WERI-Rb-1 (cell line): ENCODE measurements around the gene SYT7.
"Not testable (repeated sequence)": the region's sequence is repeated elsewhere in the genome, so short reads cannot be mapped to it uniquely, and the experiment has no call there.

Source experiments
- DNase-seq: peaks from one replicate; pipeline ENCODE4 v3.0.0-alpha.2; 2020
- H3K27ac ChIP-seq: fragments of 250-450 bp; sonication (Bioruptor Pico); 2 replicates; pipeline ENCODE4 v1.5.1; 2020; ENCODE audit warnings: mild to moderate bottlenecking, moderate library complexity
- H3K27me3 ChIP-seq: fragments of 250-450 bp; sonication (Bioruptor Pico); 2 replicates; pipeline ENCODE4 v1.5.1; 2021; ENCODE audit warnings: mild to moderate bottlenecking, low read depth, moderate library complexity; ENCODE audit not compliant: insufficient read depth, severe bottlenecking
- H3K36me3 ChIP-seq: fragments of 250-450 bp; sonication (Bioruptor Pico); 2 replicates; pipeline ENCODE4 v1.5.1; 2020; ENCODE audit warnings: mild to moderate bottlenecking, moderate library complexity
- H3K4me3 ChIP-seq: 2 replicates; pipeline ENCODE4 v1.5.1; 2011; ENCODE audit warnings: low read depth, mild to moderate bottlenecking, control low read depth, low read length
- H3K9me3 ChIP-seq: fragments of 250-450 bp; sonication (Bioruptor Pico); 2 replicates; pipeline ENCODE4 v1.5.1; 2021; ENCODE audit warnings: mild to moderate bottlenecking, moderate library complexity; ENCODE audit not compliant: severe bottlenecking
- TF ChIP-seq, protein P1 (sequence below): IDR thresholded peaks from 2 replicates; pipeline ENCODE4 v1.5.1; 2011; ENCODE audit warnings: low read depth, mild to moderate bottlenecking, control low read depth, inconsistent platforms, low read length

The SYT7 gene

DNA sequence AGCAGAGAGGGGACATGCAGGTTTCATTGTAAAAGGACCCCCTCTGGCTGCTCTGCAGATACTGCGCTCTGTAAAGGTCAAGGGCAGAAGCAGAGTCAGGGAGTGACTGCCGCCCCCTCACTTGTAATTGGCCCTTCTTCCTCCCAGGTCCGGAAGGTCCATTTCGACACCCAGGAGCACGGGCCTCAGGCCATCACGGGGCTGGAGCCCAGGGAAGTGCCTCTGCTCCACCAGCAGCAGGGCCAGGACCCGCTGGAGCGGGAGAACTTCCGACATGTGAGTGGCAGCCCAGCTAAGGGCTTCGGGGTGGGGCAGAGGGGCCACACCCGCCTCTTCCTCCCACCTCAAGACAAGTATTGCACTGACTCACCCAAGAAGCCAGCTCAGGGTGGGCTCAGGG is 96.3 kb downstream of the SYT7 start:
- Histone ChIP-seq H3K36me3 (no peaks in the 10 kb centered on the region), H3K9me3 (no peaks in the 10 kb centered on the region), H3K27me3 (no peaks in the 10 kb centered on the region), H3K27ac (no peak overlapping the region), H3K4me3 (no peak overlapping the region)
- TF ChIP-seq, protein P1, sequence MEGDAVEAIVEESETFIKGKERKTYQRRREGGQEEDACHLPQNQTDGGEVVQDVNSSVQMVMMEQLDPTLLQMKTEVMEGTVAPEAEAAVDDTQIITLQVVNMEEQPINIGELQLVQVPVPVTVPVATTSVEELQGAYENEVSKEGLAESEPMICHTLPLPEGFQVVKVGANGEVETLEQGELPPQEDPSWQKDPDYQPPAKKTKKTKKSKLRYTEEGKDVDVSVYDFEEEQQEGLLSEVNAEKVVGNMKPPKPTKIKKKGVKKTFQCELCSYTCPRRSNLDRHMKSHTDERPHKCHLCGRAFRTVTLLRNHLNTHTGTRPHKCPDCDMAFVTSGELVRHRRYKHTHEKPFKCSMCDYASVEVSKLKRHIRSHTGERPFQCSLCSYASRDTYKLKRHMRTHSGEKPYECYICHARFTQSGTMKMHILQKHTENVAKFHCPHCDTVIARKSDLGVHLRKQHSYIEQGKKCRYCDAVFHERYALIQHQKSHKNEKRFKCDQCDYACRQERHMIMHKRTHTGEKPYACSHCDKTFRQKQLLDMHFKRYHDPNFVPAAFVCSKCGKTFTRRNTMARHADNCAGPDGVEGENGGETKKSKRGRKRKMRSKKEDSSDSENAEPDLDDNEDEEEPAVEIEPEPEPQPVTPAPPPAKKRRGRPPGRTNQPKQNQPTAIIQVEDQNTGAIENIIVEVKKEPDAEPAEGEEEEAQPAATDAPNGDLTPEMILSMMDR = no peak
- DNase-seq = no peak

DNA sequence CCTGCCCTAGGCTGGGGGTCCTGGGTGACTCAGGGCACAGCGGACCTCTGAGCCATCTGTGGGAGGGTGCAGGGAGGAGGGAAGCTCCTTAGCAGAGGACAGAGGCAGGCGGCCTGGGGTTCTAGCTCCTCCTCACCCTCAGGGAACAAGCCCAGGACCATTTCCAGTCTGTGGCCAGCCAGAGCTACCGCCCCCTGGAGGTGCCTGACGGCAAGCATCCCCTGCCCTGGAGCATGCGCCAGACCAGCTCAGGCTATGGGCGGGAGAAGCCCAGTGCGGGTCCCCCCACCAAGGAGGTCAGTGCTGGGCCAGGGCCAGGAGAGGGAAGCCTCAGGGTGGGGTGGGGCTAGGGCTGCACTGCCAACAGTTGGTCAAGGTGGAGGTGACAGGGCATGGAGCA is 98.4 kb downstream of the SYT7 start:
- Histone ChIP-seq H3K27ac (no peak overlapping the region), H3K9me3 (no peaks in the 10 kb centered on the region), H3K4me3 (no peak overlapping the region), H3K27me3 (no peaks in the 10 kb centered on the region), H3K36me3 (no peaks in the 10 kb centered on the region)
- peak; percentile 75 for DNase-seq
- TF ChIP-seq, protein P1 = peak; percentile 89

DNA sequence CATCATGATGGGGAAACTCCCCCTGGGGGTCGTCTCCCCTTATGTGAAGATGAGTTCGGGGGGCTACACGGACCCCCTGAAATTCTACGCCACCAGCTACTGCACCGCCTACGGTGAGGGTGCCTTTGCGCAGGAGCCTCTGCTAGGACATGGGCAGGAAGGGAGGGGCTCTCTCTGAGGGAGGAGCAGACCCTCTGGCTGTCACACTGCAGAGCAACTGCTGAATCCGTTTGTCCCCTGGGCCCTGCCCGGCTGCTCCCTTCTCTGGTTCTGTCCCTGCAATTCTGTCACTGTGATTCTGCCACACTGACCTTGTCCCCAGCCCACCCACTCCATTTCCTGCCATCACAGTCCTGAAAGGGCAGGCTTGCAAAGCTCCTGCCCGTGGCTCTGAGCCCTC is 99.1 kb downstream of the SYT7 start:
- H3K4me3 ChIP-seq = no peak overlapping the region
- no peaks in the 10 kb centered on the region for H3K36me3 ChIP-seq
- TF ChIP-seq, protein P1 = no peak
- H3K27me3 ChIP-seq = no peaks in the 10 kb centered on the region
- no peak overlapping the region for H3K27ac ChIP-seq
- no peaks in the 10 kb centered on the region for H3K9me3 ChIP-seq
- DNase-seq = no peak

DNA sequence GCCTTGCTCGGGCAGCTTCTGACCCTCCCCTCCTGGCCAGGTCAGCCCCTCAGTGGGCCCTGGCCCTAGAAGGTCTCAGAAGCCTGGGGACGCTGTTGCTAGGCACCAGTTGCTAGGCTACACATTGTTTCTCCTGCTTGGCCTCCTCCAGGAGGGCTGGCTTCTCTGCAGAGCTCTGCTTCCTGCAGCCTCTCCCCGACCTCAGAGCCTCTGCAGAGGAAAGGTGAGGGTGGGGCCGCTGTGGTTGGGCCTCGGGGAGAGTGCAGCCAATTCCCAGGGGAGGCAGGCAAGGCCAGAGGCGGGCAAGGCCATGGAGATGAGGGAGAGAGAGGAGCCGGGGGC is 99.9 kb downstream of the SYT7 start:
- H3K4me3 ChIP-seq = no peak overlapping the region
- H3K9me3 ChIP-seq = no peaks in the 10 kb centered on the region
- peak; percentile 72 for DNase-seq
- H3K27ac ChIP-seq = no peak overlapping the region
- TF ChIP-seq, protein P1 = no peak
- H3K36me3 ChIP-seq = no peaks in the 10 kb centered on the region
- no peaks in the 10 kb centered on the region for H3K27me3 ChIP-seq

DNA sequence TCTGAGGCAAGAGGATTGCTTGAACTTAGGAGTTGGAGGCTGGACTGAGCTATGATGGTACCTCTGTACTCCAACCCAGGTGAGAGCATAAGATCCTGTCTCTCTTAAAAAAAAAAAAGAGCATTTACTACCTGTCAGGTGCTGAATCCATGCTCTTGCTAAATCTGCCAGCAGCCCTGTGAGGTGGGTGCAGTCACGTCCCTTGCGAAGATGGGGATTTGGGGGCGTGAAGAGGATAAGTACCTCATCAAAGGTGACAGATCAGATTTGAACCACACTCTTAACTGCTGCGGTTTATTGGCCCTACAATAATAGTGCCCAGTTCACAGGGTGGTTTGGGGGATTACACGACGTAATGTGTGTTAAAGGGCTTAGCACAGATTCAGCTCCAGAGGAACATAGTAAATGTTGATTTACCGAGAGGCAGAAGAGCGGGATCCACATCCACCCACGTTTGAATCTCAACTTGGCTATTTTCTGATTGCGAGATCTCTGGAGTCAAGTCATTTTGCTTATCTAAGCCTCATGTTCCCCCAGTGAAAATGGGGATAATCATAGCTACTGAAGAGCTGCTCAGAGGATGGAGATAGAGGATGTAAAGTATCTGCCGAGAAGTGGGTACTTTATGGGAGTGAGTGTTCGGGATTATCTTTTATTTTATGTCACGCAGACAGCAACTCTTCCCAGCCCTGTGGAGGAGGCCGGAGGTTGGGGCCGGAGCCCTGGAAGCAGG is 100.4 kb downstream of the SYT7 start:
- Histone ChIP-seq H3K9me3 (no peaks in the 10 kb centered on the region), H3K4me3 (no peak overlapping the region), H3K27ac (no peak overlapping the region), H3K36me3 (no peaks in the 10 kb centered on the region), H3K27me3 (no peaks in the 10 kb centered on the region)
- TF ChIP-seq, protein P1 = no peak
- no peak for DNase-seq

DNA sequence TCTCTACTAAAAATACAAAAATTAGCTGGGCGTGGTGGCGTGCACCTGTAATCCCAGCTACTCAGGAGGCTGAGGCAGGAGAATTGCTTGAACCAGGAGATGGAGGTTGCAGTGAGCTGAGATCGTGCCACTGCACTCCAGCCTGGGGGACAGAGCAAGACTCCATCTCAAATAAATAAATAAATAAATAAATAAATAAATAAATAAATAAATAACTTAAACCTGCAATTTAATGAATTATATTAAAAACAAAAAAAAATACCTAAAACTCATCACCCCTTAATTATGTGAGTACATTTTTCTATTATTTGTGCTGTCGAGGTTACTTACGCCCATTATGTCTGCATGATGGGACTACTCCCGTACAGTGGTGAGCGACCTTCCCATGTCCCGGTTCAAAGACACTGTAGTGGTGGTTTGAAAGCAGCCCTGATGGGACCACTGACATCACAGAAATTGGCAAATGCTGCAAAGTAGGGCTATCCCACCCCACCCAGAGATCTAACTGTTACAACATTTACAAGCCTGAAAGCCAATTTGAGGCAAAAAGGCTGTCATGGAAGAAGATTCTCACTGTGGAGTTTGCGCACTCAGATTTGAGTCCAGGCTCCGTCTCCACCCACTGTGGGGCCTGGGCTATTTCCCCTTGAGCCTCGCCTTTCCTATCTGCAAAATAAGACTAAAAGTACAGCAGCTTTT is 101.4 kb downstream of the SYT7 start:
- H3K9me3 ChIP-seq, H3K27ac ChIP-seq, H3K36me3 ChIP-seq, H3K27me3 ChIP-seq, DNase-seq, H3K4me3 ChIP-seq: not testable (repeated sequence)
